Right lobe of liver (tissue), 6 donors: ENCODE measurements around the gene PIWIL4. TPM values are rescaled to one million over a fixed set of nuclear protein-coding genes. Genes with fewer than 3 reads are reported as not detected.

Experiments used
- ATAC-seq, 4 donors: fragments of 200-7000 bp; cut with Tn5 transposase; one replicate each; pipeline ENCODE4 v1.9.1; 2020; ENCODE audit warnings: mild to moderate bottlenecking in 4 of 4, moderate library complexity in 4 of 4
- DNase-seq, 3 donors: peaks; one replicate each; pipeline ENCODE4 v3.0.0-alpha.2; 2020
- H3K27ac ChIP-seq, 3 donors: fragments of 200-600 bp; one replicate each; pipeline ENCODE4 v1.8.0; 2022
- H3K27me3 ChIP-seq, 2 donors: fragments of 200-600 bp; one replicate each; pipeline ENCODE4 v1.8.0; 2022
- H3K36me3 ChIP-seq, 4 donors: fragments of 200-600 bp; sonication (generic) in 1 of 4; one replicate each; pipeline versions ENCODE4 v1.5.1 to v1.8.0; 2017 to 2022; ENCODE audit warnings: control low read depth in 1 of 4
- H3K4me1 ChIP-seq, 4 donors: fragments of 200-600 bp; sonication (generic) in 1 of 4; one replicate each; pipeline versions ENCODE4 v1.5.1 to v1.8.0; 2017 to 2022; ENCODE audit warnings: control low read depth in 1 of 4
- H3K4me3 ChIP-seq, 3 donors: fragments of 200-600 bp; one replicate each; pipeline ENCODE4 v1.8.0; 2022
- H3K9me3 ChIP-seq, 4 donors: fragments of 200-600 bp; sonication (generic) in 1 of 4; one replicate each; pipeline versions ENCODE4 v1.5.1 to v1.8.0; 2017 to 2022; ENCODE audit warnings: control low read depth in 1 of 4
- POLR2A ChIP-seq: fragments of 450-650 bp; IDR thresholded peaks from one replicate; pipeline ENCODE4 v1.6.1; 2017; ENCODE audit warnings: antibody characterized with exemption, mild to moderate bottlenecking
- WGBS: methylation state at CpG from one replicate; pipeline ENCODE4 v1.1.6; 2018; ENCODE audit warnings: low coverage, low lambda C conversion rate; ENCODE audit not compliant: insufficient coverage; ENCODE audit errors: missing lambda C conversion rate; 5-methylcytosine and 5-hydroxymethylcytosine counted together
- intact Hi-C, 2 donors: fragments of 100-400 bp; cut with DNase I; formaldehyde crosslinking; loops; one replicate each; pipeline versions ENCODE4 v1.11.2 to v1.14.1; 2022
- long read RNA-seq: library from polyadenylated mRNA; unstranded; transcript quantifications from one replicate; pipeline ENCODE4 v2.0.0, GENCODE V29; 2019
- total RNA-seq, 6 experiments: library from RNA; depleted of rRNA in 2 of 6; stranded (reverse); fragments of >200 nt in 2 of 6; fragmentation: NEBNext Ultra II Directional in 3 of 6; extraction: Animal tissue kit (Norgen Biotek cat#: 25700) in 3 of 6; gene quantifications; one replicate each; pipeline versions ENCODE4 v1.1.0 to v1.2.4, GENCODE V29; 2016 to 2023
- TF ChIP-seq, protein P1 (sequence below), 4 donors: fragments of 200-600 bp in 3 of 4; fragments of 450-650 bp in 1 of 4; IDR thresholded peaks; one replicate each; pipeline versions ENCODE4 v1.5.1 to v1.8.0; 2016 to 2022; ENCODE audit warnings: antibody characterized with exemption in 4 of 4, mild to moderate bottlenecking in 2 of 4
- donor health status: DM: no; HTN: yes; CAD: no.
- donor health status: DM: no; HTN: no; CAD: no.
- donor health status: DM: no; HTN: no; CAD: no.
- donor health status: DM: no; HTN: yes; CAD: no.
- donor health status: DM: no; HTN: yes; CAD: no.

The PIWIL4 gene
- under 1 TPM; 0.12 to 0.71 (median 0.51) TPM for total RNA-seq
- long read RNA-seq: 0 reads

GRCh38 chr11:94567181-94567670, at the start of gene PIWIL4:
PIWIL4 (plus strand) TSS chr11:94567368; CDS start chr11:94567519, 151 bp downstream.
- no peak for DNase-seq
- 93% methylated on average over 12 of the region's 25 CpGs for WGBS

DNA sequence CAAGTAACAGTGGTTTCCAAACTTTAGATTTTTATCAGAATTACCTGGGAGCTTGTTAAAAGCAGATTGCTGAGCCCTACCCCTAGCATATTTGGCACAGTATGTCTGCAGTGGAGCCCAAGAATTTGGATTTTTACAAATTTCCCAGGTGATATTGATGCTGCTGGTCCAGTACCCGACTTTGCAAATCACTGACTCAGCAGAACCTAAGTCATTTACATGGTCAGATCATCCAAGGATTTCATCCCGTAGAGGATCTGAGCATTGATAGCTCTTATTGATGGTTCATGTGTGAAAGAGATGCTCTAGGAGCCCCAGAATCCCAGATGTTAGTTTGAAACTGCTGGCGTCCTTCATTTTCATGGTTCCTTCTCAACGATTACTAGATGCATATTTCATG, 48.9 kb upstream of the PIWIL4 start:
- DNase-seq (no peak), ATAC-seq (no peak)
- Histone ChIP-seq H3K27me3 (no peaks in the 10 kb centered on the region), H3K9me3 (no peaks in the 10 kb centered on the region), H3K27ac (no peak overlapping the region), H3K4me3 (no peak overlapping the region), H3K4me1 (peaks cover 0 to 4% (median 1%) of the 10 kb centered on the region in 4 donors), H3K36me3 (no peaks in the 10 kb centered on the region)
- 35% methylated on average over 4 of the region's 4 CpGs for WGBS
- intact Hi-C loops: no loop called here
- TF ChIP-seq, protein P1, sequence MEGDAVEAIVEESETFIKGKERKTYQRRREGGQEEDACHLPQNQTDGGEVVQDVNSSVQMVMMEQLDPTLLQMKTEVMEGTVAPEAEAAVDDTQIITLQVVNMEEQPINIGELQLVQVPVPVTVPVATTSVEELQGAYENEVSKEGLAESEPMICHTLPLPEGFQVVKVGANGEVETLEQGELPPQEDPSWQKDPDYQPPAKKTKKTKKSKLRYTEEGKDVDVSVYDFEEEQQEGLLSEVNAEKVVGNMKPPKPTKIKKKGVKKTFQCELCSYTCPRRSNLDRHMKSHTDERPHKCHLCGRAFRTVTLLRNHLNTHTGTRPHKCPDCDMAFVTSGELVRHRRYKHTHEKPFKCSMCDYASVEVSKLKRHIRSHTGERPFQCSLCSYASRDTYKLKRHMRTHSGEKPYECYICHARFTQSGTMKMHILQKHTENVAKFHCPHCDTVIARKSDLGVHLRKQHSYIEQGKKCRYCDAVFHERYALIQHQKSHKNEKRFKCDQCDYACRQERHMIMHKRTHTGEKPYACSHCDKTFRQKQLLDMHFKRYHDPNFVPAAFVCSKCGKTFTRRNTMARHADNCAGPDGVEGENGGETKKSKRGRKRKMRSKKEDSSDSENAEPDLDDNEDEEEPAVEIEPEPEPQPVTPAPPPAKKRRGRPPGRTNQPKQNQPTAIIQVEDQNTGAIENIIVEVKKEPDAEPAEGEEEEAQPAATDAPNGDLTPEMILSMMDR (IDR thresholded peaks at IDR 0.05): no peak
- no peak for TF ChIP-seq POLR2A

More at GRCh38 chr11:94567181-94567670, at the start of gene PIWIL4:
- H3K36me3 ChIP-seq: no peaks in the 10 kb centered on the region
- H3K4me3 ChIP-seq: no peak within 1 kb of the TSS
- intact Hi-C loops: no loop called here
- ATAC-seq: no peak
- no peaks in the 10 kb centered on the region for H3K27me3 ChIP-seq
- no peak within 1 kb of the TSS for H3K27ac ChIP-seq
- H3K9me3 ChIP-seq: no peaks in the 10 kb centered on the region
- TF ChIP-seq POLR2A: no peak
- TF ChIP-seq, protein P1 (IDR thresholded peaks at IDR 0.05): no peak
- H3K4me1 ChIP-seq: no peaks in the 10 kb centered on the region

DNA sequence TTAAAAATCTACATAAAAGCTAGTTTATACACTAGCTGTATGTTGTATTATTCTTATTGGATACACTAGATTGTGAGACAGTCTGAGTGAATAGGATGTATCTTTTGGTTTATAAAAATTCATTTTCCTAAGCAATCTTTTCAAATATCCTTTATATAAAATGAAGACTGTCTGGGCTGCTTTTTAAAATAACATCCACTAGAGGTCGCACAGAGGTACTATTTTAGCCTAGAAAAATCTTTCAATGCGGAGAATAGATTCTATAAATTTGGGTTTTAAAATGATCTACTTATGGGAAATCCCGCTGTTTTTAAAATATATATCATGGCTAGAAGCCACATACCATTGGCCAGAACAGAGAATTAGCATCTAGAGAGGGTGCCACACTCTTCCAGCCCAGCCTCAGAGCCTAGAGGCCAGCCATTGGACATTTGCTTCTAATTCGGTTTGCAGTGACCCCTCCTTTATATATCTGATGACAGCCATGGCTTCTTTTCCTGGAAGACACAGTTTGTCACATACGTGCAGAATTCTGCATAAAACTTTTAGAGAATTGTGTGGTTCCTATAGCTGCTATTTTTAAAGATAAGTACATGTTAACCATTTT, 47.6 kb upstream of the PIWIL4 start:
- DNase-seq (no peak), ATAC-seq (peak; percentile 58 to 83 (median 67))

DNA sequence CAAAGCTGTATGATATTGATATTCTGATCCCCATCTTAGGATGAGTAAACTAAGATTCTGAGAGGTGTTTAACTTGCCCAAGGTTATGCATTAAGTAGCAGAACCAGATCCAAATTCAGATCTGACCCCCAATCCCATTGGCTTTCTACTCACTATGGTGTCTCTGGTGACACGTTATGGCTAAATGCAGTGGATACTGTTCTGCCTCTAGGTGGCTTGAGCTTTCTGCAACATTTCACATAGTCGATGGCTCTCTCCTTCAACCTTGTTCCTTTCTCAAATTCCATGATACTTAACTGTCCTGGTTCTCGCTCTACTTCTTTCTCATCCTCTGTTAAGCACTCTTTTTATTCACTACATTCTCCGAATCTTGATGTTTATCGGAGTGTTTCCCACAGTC, 45.5 kb upstream of the PIWIL4 start:
- no peaks in the 10 kb centered on the region for H3K27me3 ChIP-seq
- DNase-seq (no peak), ATAC-seq (peak; percentile 26 to 73 (median 47))
- no peaks in the 10 kb centered on the region for H3K4me1 ChIP-seq
- WGBS: 61% methylated on average over 5 of the region's 5 CpGs
- TF ChIP-seq, protein P1 (IDR thresholded peaks at IDR 0.05): peak; percentile 23 to 38 (median 30)
- TF ChIP-seq POLR2A: no peak
- no peaks in the 10 kb centered on the region for H3K9me3 ChIP-seq
- intact Hi-C loops: loop anchor here in 1 of 2 donors (10.0 kb wide), 1 partner anchor 73 kb away; no protein-coding TSS in a partner anchor
- no peak overlapping the region for H3K27ac ChIP-seq
- H3K4me3 ChIP-seq: no peak overlapping the region
- H3K36me3 ChIP-seq: no peaks in the 10 kb centered on the region

More for the DNA sequence above, 47.6 kb upstream of the PIWIL4 start:
- H3K27ac ChIP-seq: no peak overlapping the region
- WGBS: 9% methylated on average over 5 of the region's 5 CpGs
- no peaks in the 10 kb centered on the region for H3K36me3 ChIP-seq
- intact Hi-C loops: loop anchor here in 1 of 2 donors (10.0 kb wide), 1 partner anchor 75 kb away; no protein-coding TSS in a partner anchor
- TF ChIP-seq POLR2A: no peak
- TF ChIP-seq, protein P1 (IDR thresholded peaks at IDR 0.05): peak; percentile 62 to 72 (median 65)
- H3K4me1 ChIP-seq: no peaks in the 10 kb centered on the region
- H3K4me3 ChIP-seq: no peak overlapping the region
- no peaks in the 10 kb centered on the region for H3K9me3 ChIP-seq
- no peaks in the 10 kb centered on the region for H3K27me3 ChIP-seq
